ENCODE data around the gene LOXL1. TPM values are rescaled to one million over a fixed set of nuclear protein-coding genes. Genes with fewer than 3 reads are reported as not detected.

LOXL1 gene
- total and polyA plus RNA-seq, 2 of the 13 experiments (the other 11 are each of a cell fraction or from before 2014, with no cell fraction given), result 0.51 to 1.3 TPM

DNA sequence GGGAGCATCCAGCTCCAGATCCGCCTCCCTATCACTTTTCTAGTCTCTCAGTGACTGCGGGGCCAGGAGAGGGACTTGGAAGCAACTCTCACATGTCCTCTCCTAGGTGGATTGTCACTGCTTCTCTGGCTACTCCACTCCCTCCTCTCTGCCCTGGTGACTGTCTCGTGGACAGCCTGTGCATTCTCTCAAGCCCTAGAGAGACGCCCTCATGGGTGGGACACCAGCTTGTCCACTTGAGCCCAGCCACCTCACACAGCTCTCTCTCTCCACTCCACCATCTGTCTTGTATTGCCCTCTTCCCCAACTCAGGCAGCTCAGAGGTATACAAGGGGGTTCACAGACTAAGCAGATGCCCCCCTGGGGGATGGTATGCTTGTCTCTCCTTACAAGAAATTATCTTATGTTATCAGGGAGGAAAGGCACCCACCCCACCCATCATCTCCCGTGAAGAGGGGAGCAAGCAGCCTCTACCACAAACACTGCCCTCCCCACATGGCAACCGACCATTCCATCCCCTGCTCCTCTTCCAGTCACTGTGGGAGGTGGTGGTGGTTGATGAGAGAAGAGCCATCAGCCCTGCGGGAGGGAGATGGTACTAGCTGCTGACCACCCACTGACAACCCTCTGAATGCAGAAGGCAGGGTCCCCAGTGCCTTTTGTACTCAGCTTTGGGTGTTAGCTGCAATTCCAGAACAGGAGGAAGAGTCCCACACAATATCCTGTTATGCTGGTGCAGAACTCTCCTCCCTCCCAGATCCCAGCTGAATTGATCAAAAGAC lies 15.5 kb upstream of the LOXL1 start:
- no peak overlapping the region for H2AFZ ChIP-seq (ENCODE audit: low read length)
- in situ Hi-C loops (cut with HindIII; ENCODE audit: extremely low pct_ligation_motif_present, low pct_unique_long_range_greater_than_20kb) (no loop called here), intact Hi-C loops (cut with micrococcal nuclease; ENCODE audit: unreplicated experiment) (no loop called here)
- H3K27ac ChIP-seq (ENCODE audit: extremely low read length, insufficient read depth, low read length), result no peak overlapping the region
- peaks cover 6% of the 10 kb centered on the region; the same call in 1 of the 2 replicates for H3K4me1 ChIP-seq (ENCODE audit: insufficient read depth, low read length)
- H3K9me3 ChIP-seq (ENCODE audit: low read length), result no peaks in the 10 kb centered on the region
- no peaks in the 10 kb centered on the region for H3K79me2 ChIP-seq (ENCODE audit: insufficient read depth, low read length)
- DNase-seq (ENCODE audit: low spot score) (no peak), ATAC-seq (no peak), FAIRE-seq (no peak)
- ChIA-PET CTCF (ENCODE audit: low intra/inter-chr PET ratio, low total read pairs) (no interaction called here), POLR2A (no interaction called here)
- H4K20me1 ChIP-seq (ENCODE audit: insufficient read depth, low read length), result no peaks in the 10 kb centered on the region
- H3K4me3 ChIP-seq (replicated peaks in 1 of 3; ENCODE audit: insufficient read depth in 1 of 3, low read depth in 2 of 3, low read length in 3 of 3), result no peak overlapping the region
- no TSS peak for BruUV-seq (replicated peaks)
- no peak overlapping the region for H3K4me2 ChIP-seq (ENCODE audit: low read depth, low read length)
- H3K27me3 ChIP-seq (ENCODE audit: control insufficient read depth in 1 of 2, insufficient read depth in 2 of 2, low read length in 2 of 2), result no peaks in the 10 kb centered on the region; a peak in 3 of 5 replicates
- H3K9ac ChIP-seq (ENCODE audit: insufficient read depth, low read depth, low read length), result no peak overlapping the region
- WGBS (ENCODE audit: low lambda C conversion rate), result 1% methylated on average over 6 of the region's 7 CpGs
- no peaks in the 10 kb centered on the region for H3K36me3 ChIP-seq (replicated peaks in 1 of 2; ENCODE audit: control insufficient read depth in 1 of 2, insufficient read depth in 2 of 2, low read length in 2 of 2)
- TF ChIP-seq, protein P1, sequence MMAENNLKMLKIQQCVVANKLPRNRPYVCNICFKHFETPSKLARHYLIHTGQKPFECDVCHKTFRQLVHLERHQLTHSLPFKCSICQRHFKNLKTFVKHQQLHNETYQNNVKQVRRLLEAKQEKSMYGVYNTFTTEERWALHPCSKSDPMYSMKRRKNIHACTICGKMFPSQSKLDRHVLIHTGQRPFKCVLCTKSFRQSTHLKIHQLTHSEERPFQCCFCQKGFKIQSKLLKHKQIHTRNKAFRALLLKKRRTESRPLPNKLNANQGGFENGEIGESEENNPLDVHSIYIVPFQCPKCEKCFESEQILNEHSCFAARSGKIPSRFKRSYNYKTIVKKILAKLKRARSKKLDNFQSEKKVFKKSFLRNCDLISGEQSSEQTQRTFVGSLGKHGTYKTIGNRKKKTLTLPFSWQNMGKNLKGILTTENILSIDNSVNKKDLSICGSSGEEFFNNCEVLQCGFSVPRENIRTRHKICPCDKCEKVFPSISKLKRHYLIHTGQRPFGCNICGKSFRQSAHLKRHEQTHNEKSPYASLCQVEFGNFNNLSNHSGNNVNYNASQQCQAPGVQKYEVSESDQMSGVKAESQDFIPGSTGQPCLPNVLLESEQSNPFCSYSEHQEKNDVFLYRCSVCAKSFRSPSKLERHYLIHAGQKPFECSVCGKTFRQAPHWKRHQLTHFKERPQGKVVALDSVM (CRISPR knock-in tag; IDR thresholded peaks at IDR 0.05), result no peak
- no peak for TF ChIP-seq ZFX (CRISPR knock-in tag; IDR thresholded peaks at IDR 0.05; ENCODE audit: low read depth)
- no peak for TF ChIP-seq RXRB (CRISPR knock-in tag; IDR thresholded peaks at IDR 0.05; ENCODE audit: borderline replicate concordance)

DNA sequence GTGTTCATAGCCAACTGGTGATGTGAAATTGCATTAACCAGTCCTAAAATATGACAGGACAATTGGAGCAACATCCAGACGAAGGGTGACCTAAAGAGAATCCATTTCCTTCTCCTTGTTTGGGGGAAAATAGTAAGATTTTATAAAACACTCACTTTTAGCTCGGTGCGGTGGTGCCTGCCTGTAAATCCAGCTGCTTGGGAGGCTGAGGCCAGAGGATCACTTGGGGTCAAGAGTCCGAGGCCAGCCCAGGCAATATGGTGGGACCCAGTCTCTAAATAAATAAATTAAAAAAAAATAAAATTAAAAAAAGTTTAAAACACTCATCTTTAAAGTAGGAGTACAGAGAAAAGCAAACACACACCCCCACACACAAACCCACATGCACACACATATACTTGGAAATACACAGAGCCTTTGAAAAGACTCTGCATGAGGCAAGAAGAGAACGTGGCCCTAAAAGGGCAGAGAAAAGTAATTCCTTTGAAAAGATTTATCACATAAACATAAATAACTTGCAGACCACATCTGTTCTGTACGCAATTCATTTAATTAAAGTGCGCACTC lies 14.1 kb upstream of the LOXL1 start:
- in situ Hi-C loops (cut with HindIII; ENCODE audit: extremely low pct_ligation_motif_present, low pct_unique_long_range_greater_than_20kb) (no loop called here), intact Hi-C loops (cut with micrococcal nuclease; ENCODE audit: unreplicated experiment) (no loop called here)
- ATAC-seq (no peak), DNase-seq (ENCODE audit: low spot score) (no peak), FAIRE-seq (no peak)
- Histone ChIP-seq H2AFZ (ENCODE audit: low read length) (no peak overlapping the region), H3K27me3 (ENCODE audit: control insufficient read depth in 1 of 2, insufficient read depth in 2 of 2, low read length in 2 of 2) (no peaks in the 10 kb centered on the region; a peak in 2 of 5 replicates), H3K4me3 (replicated peaks in 1 of 3; ENCODE audit: insufficient read depth in 1 of 3, low read depth in 2 of 3, low read length in 3 of 3) (no peak overlapping the region), H3K79me2 (ENCODE audit: insufficient read depth, low read length) (no peaks in the 10 kb centered on the region), H3K9ac (ENCODE audit: insufficient read depth, low read depth, low read length) (no peak overlapping the region), H3K27ac (ENCODE audit: extremely low read length, insufficient read depth, low read length) (no peak overlapping the region), H3K36me3 (replicated peaks in 1 of 2; ENCODE audit: control insufficient read depth in 1 of 2, insufficient read depth in 2 of 2, low read length in 2 of 2) (no peaks in the 10 kb centered on the region), H3K4me2 (ENCODE audit: low read depth, low read length) (no peak overlapping the region), H3K4me1 (ENCODE audit: insufficient read depth, low read length) (peaks cover 6% of the 10 kb centered on the region; the same call in 1 of the 2 replicates), H4K20me1 (ENCODE audit: insufficient read depth, low read length) (no peaks in the 10 kb centered on the region), H3K9me3 (ENCODE audit: low read length) (no peaks in the 10 kb centered on the region; the same call in 1 of the 2 replicates)
- ChIA-PET CTCF (ENCODE audit: low intra/inter-chr PET ratio, low total read pairs) (no interaction called here), POLR2A (no interaction called here)
- 27% methylated on average over 7 of the region's 7 CpGs for WGBS (ENCODE audit: low lambda C conversion rate)
- no TSS peak for BruUV-seq (replicated peaks)
- no peak for TF ChIP-seq RFXAP (CRISPR knock-in tag; IDR thresholded peaks at IDR 0.05; ENCODE audit: borderline replicate concordance)
- TF ChIP-seq, protein P2, sequence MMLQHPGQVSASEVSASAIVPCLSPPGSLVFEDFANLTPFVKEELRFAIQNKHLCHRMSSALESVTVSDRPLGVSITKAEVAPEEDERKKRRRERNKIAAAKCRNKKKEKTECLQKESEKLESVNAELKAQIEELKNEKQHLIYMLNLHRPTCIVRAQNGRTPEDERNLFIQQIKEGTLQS (CRISPR knock-in tag; IDR thresholded peaks at IDR 0.05), result no peak
- TF ChIP-seq, protein P3, sequence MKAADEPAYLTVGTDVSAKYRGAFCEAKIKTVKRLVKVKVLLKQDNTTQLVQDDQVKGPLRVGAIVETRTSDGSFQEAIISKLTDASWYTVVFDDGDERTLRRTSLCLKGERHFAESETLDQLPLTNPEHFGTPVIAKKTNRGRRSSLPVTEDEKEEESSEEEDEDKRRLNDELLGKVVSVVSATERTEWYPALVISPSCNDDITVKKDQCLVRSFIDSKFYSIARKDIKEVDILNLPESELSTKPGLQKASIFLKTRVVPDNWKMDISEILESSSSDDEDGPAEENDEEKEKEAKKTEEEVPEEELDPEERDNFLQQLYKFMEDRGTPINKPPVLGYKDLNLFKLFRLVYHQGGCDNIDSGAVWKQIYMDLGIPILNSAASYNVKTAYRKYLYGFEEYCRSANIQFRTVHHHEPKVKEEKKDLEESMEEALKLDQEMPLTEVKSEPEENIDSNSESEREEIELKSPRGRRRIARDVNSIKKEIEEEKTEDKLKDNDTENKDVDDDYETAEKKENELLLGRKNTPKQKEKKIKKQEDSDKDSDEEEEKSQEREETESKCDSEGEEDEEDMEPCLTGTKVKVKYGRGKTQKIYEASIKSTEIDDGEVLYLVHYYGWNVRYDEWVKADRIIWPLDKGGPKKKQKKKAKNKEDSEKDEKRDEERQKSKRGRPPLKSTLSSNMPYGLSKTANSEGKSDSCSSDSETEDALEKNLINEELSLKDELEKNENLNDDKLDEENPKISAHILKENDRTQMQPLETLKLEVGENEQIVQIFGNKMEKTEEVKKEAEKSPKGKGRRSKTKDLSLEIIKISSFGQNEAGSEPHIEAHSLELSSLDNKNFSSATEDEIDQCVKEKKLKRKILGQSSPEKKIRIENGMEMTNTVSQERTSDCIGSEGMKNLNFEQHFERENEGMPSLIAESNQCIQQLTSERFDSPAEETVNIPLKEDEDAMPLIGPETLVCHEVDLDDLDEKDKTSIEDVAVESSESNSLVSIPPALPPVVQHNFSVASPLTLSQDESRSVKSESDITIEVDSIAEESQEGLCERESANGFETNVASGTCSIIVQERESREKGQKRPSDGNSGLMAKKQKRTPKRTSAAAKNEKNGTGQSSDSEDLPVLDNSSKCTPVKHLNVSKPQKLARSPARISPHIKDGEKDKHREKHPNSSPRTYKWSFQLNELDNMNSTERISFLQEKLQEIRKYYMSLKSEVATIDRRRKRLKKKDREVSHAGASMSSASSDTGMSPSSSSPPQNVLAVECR (CRISPR knock-in tag; IDR thresholded peaks at IDR 0.05; ENCODE audit: borderline replicate concordance), result no peak
